Measurements from ENCODE around the gene ZNF618. TPM values are rescaled to one million over a fixed set of nuclear protein-coding genes. Genes with fewer than 3 reads are reported as not detected.

ZNF618 gene
- total RNA-seq, 1 donor from 2014 or later = 1.9 TPM

GRCh38 chr9:114023961-114024360 is 147.9 kb downstream of the ZNF618 start:
- H3K27me3 ChIP-seq (ENCODE audit: low read depth) = no peaks in the 10 kb centered on the region
- H3K27ac ChIP-seq (replicated peaks) = no peak overlapping the region
- H3K4me3 ChIP-seq = no peak overlapping the region
- intact Hi-C loops (cut with micrococcal nuclease) = no loop called here
- no peak for DNase-seq
- no peaks in the 10 kb centered on the region for H3K4me1 ChIP-seq
- H3K9me3 ChIP-seq (replicated peaks) = peaks cover 53% of the 10 kb centered on the region
- no peak for TF ChIP-seq CTCF (IDR thresholded peaks at IDR 0.05; ENCODE audit: borderline replicate concordance)
- H3K36me3 ChIP-seq = peaks cover 35% of the 10 kb centered on the region

- no peak overlapping the region for H3K27ac ChIP-seq (replicated peaks)
- H3K4me1 ChIP-seq = no peaks in the 10 kb centered on the region
- H3K9me3 ChIP-seq (replicated peaks) = peaks cover 43% of the 10 kb centered on the region
- H3K27me3 ChIP-seq (ENCODE audit: low read depth) = no peaks in the 10 kb centered on the region
- TF ChIP-seq CTCF (IDR thresholded peaks at IDR 0.05; ENCODE audit: borderline replicate concordance) = no peak
- peaks cover 26% of the 10 kb centered on the region for H3K36me3 ChIP-seq
- intact Hi-C loops (cut with micrococcal nuclease) = no loop called here
- no peak overlapping the region for H3K4me3 ChIP-seq
- no peak for DNase-seq
Observed at GRCh38 chr9:114025196-114025753, 149.2 kb downstream of the ZNF618 start.

- Histone ChIP-seq H3K27me3 (ENCODE audit: low read depth) (no peaks in the 10 kb centered on the region), H3K36me3 (peaks cover 26% of the 10 kb centered on the region), H3K27ac (replicated peaks) (no peak overlapping the region), H3K9me3 (replicated peaks) (peaks cover 38% of the 10 kb centered on the region), H3K4me1 (no peaks in the 10 kb centered on the region), H3K4me3 (no peak overlapping the region)
- intact Hi-C loops (cut with micrococcal nuclease) = no loop called here
- TF ChIP-seq CTCF (IDR thresholded peaks at IDR 0.05; ENCODE audit: borderline replicate concordance) = no peak
- no peak for DNase-seq
Observed at GRCh38 chr9:114025760-114026159, 149.7 kb downstream of the ZNF618 start.

DNA sequence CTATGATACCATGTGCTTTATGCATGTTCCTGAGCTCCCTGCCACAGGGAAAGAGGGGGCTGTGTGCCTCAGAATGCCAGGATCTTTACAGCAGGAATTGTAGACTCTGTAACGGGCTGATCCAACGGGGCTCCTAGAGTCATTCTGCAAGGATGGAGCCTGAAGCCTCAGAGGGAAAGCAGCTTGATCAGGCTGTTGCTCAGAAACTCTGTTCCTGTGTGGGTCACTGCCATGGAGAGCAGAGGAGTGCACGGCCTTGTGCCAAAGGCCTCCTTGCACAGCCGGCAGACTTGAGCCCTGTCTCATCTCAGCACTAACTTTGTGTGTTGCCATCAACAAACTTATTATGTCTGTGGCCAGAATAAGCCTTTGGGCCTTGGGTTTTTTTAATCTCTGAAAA is 150.2 kb downstream of the ZNF618 start:
- H3K27ac ChIP-seq (replicated peaks) = no peak overlapping the region
- no peaks in the 10 kb centered on the region for H3K27me3 ChIP-seq (ENCODE audit: low read depth)
- no peak overlapping the region for H3K4me3 ChIP-seq
- no peak for DNase-seq
- intact Hi-C loops (cut with micrococcal nuclease) = no loop called here
- H3K36me3 ChIP-seq = peaks cover 24% of the 10 kb centered on the region
- H3K4me1 ChIP-seq = no peaks in the 10 kb centered on the region
- TF ChIP-seq CTCF (IDR thresholded peaks at IDR 0.05; ENCODE audit: borderline replicate concordance) = no peak
- peaks cover 33% of the 10 kb centered on the region for H3K9me3 ChIP-seq (replicated peaks)

DNA sequence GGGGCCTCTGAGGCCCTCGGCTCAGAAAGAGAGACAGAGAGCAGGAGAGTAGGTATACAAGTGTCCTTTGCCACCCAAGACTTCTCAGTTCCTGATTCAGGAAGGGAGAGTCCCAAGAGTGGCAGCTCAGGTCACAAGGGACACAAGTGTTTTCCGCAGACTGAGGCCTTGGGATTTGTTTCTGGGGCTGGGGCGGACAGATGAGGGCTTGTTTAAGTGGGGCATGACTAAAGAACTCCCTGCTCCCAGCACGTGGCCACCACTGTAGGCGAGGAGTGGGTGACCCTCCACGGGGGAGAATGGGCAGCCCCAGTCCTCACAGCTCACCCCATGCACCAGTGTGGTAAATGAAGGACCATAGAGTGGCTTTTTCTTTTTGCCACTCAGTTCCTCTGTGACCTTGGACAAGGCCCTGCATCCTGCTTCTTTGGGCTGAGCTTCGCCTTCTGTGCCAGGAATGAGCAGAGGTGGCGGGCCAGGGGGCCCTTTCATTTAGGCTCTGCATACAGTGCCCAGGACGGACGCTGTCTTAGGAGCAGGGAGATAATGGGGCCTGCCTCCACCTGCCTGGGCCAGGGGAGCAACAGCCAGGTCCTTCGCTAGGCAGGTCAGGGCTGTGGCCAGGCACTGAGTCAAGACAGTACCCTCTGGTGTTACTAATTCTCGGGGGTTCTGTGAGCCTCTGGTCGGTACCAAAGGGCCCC is 151.2 kb downstream of the ZNF618 start:
- Histone ChIP-seq H3K4me1 (no peaks in the 10 kb centered on the region), H3K27ac (replicated peaks) (no peak overlapping the region), H3K9me3 (replicated peaks) (peaks cover 24% of the 10 kb centered on the region), H3K36me3 (peaks cover 14% of the 10 kb centered on the region), H3K27me3 (ENCODE audit: low read depth) (peaks cover under 1% of the 10 kb centered on the region), H3K4me3 (no peak overlapping the region)
- no peak for TF ChIP-seq CTCF (IDR thresholded peaks at IDR 0.05; ENCODE audit: borderline replicate concordance)
- DNase-seq = no peak
- intact Hi-C loops (cut with micrococcal nuclease) = no loop called here
